SH-SY5Y (cell line): Measurements from ENCODE around the gene VPS37D.

Experiments used
- GATA2 ChIP-seq: IDR thresholded peaks from 2 replicates; pipeline ENCODE4 v1.6.1; 2011; ENCODE audit warnings: mild to moderate bottlenecking, low read depth, low read length
- GATA3 ChIP-seq: IDR thresholded peaks from 2 replicates; pipeline ENCODE4 v1.6.1; 2011; ENCODE audit warnings: low read depth, mild to moderate bottlenecking, low read length, moderate library complexity

Gene VPS37D

GRCh38 chr7:73706126-73707044 lies 38.8 kb downstream of the VPS37D start:
- TF ChIP-seq GATA3, result no peak
- no peak for TF ChIP-seq GATA2

GRCh38 chr7:73707045-73707631 lies 39.5 kb downstream of the VPS37D start:
- TF ChIP-seq GATA2 (no peak), GATA3 (no peak)

- TF ChIP-seq GATA3 (no peak), GATA2 (no peak)
These were observed 41.4 kb downstream of the VPS37D start for GRCh38 chr7:73708961-73709549.

GRCh38 chr7:73712773-73713172 lies 45.1 kb downstream of the VPS37D start:
- no peak for TF ChIP-seq GATA2
- TF ChIP-seq GATA3, result no peak

- TF ChIP-seq GATA3 (no peak), GATA2 (no peak)
These were observed 48.2 kb downstream of the VPS37D start for GRCh38 chr7:73715648-73716317.

- no peak for TF ChIP-seq GATA3
- TF ChIP-seq GATA2, result no peak
These were observed 48.8 kb downstream of the VPS37D start for GRCh38 chr7:73716318-73716890.

- TF ChIP-seq GATA2, result no peak
- no peak for TF ChIP-seq GATA3
These were observed 49.6 kb downstream of the VPS37D start for GRCh38 chr7:73717025-73717807.

- TF ChIP-seq GATA2, result no peak
- no peak for TF ChIP-seq GATA3
These were observed 50.4 kb downstream of the VPS37D start for GRCh38 chr7:73717991-73718405.

- TF ChIP-seq GATA2, result no peak
- no peak for TF ChIP-seq GATA3
These were observed 50.8 kb downstream of the VPS37D start for GRCh38 chr7:73718438-73718881.

- no peak for TF ChIP-seq GATA2
- TF ChIP-seq GATA3, result no peak
These were observed 51.5 kb downstream of the VPS37D start, which contains the start of gene STX1A for GRCh38 chr7:73718905-73719805. Gene STX1A, minus strand, starts transcription at chr7:73719669. Its CDS starts 38 bp downstream, at chr7:73719631.

GRCh38 chr7:73719806-73720169 lies 52.2 kb downstream of the VPS37D start:
- no peak for TF ChIP-seq GATA3
- no peak for TF ChIP-seq GATA2

GRCh38 chr7:73721377-73721817 lies 53.8 kb downstream of the VPS37D start:
- no peak for TF ChIP-seq GATA3
- no peak for TF ChIP-seq GATA2
